K562 (cell line): Measurements from ENCODE around the gene SLC6A8. TPM values are rescaled to one million over a fixed set of nuclear protein-coding genes. Genes with fewer than 3 reads are reported as not detected.

Experiments
- ELF1 ChIP-seq: fragments of 200-800 bp; sonication (Bioruptor generic); IDR thresholded peaks from 2 replicates; pipeline ENCODE4 v1.6.1; 2016; ENCODE audit warnings: missing genetic modification characterization, missing compliant biosample characterization
- GATAD2A ChIP-seq: fragments of 450-650 bp; IDR thresholded peaks from 2 replicates; pipeline ENCODE4 v1.6.1; 2017
- HDAC6 ChIP-seq: IDR thresholded peaks from 2 replicates; pipeline ENCODE4 v1.6.1; 2012; ENCODE audit warnings: low read depth, mild to moderate bottlenecking, control low read depth, inconsistent platforms, low read length, moderate library complexity
- JUND ChIP-seq, 2 experiments: IDR thresholded peaks; 2 replicates in 1 of 2; 3 replicates in 1 of 2; pipeline ENCODE4 v1.6.1; 2011; ENCODE audit warnings: borderline replicate concordance in 2 of 2, low read depth in 2 of 2, low read length in 2 of 2, improper control_type of control experiment in 1 of 2, missing biosample characterization in 1 of 2, missing genetic modification characterization in 1 of 2, missing genetic modification reagents in 1 of 2
- MCM3 ChIP-seq: fragments of 450-650 bp; IDR thresholded peaks from 2 replicates; pipeline ENCODE4 v1.6.1; 2016
- MTA3 ChIP-seq: fragments of 450-650 bp; formaldehyde crosslinking; IDR thresholded peaks from 2 replicates; pipeline ENCODE4 v1.6.1; 2017; ENCODE audit warnings: mild to moderate bottlenecking, borderline replicate concordance
- PRMT5 ChIP-seq: sonication (generic); formaldehyde crosslinking; IDR thresholded peaks from 2 replicates; pipeline ENCODE4 v1.5.0; 2020; ENCODE audit warnings: missing genetic modification reagents
- SLC30A9 ChIP-seq: fragments of 250-450 bp; sonication (Bioruptor Pico); IDR thresholded peaks from 2 replicates; pipeline ENCODE4 v1.8.0; 2022; ENCODE audit warnings: mild to moderate bottlenecking, moderate library complexity
- SP2 ChIP-seq: IDR thresholded peaks from 2 replicates; pipeline ENCODE4 v1.6.1; 2011; ENCODE audit warnings: mild to moderate bottlenecking, low read depth, low read length, moderate library complexity; ENCODE audit not compliant: poor library complexity, severe bottlenecking; ENCODE audit errors: extremely low read depth
- TRIM28 ChIP-seq: fragments of 450-650 bp; IDR thresholded peaks from 2 replicates; pipeline ENCODE4 v1.6.1; 2017
- YY1 ChIP-seq, 3 experiments: IDR thresholded peaks; 2 replicates each; pipeline ENCODE4 v1.6.1; 2011; ENCODE audit warnings: low read length in 2 of 3, mild to moderate bottlenecking in 2 of 3, moderate library complexity in 2 of 3, borderline replicate concordance in 1 of 3, control low read depth in 1 of 3, low read depth in 1 of 3; ENCODE audit not compliant: insufficient read depth in 3 of 3, insufficient replicate concordance in 2 of 3, control insufficient read depth in 1 of 3, insufficient read length in 1 of 3; ENCODE audit errors: extremely low read depth in 1 of 3
- ZBED1 ChIP-seq: IDR thresholded peaks from 2 replicates; pipeline ENCODE4 v1.6.1; 2014
- polyA plus RNA-seq, 8 experiments: library from polyadenylated mRNA; depleted of rRNA in 4 of 8; stranded (reverse) in 5 of 8; unstranded in 3 of 8; fragments of >200 nt; fragmentation: Nextera tagmentation in 2 of 8; fragmentation: Illumina TruSeq in 1 of 8; extraction: Ambion mirVana in 2 of 8; extraction: Trizol in 1 of 8; gene quantifications; 2 replicates each; pipeline versions ENCODE4 v1.2.1 to v1.2.3, GENCODE V29; 2011 to 2014; ENCODE audit warnings: inconsistent platforms in 1 of 8, missing spikeins in 1 of 8
- total RNA-seq, 7 experiments: library from RNA; depleted of rRNA in 6 of 7; stranded (reverse); fragments of >200 nt in 6 of 7; fragmentation: Illumina TruSeq in 2 of 7; extraction: Trizol in 2 of 7; gene quantifications; 2 replicates each; pipeline versions ENCODE4 v1.2.1 to v1.2.3, GENCODE V29; 2011 to 2021; ENCODE audit warnings: low replicate concordance in 1 of 7
- TF ChIP-seq, protein P1 (sequence below): fragments of 450-650 bp; IDR thresholded peaks from one replicate; pipeline ENCODE4 v1.6.1; 2018; ENCODE audit warnings: mild to moderate bottlenecking, moderate library complexity; ENCODE audit not compliant: partially characterized antibody
- TF ChIP-seq, protein P2 (sequence below): fragments of 450-650 bp; formaldehyde crosslinking; conservative IDR thresholded peaks from 2 replicates; pipeline ENCODE4 v1.4.0; 2022; ENCODE audit warnings: mild to moderate bottlenecking, missing genetic modification characterization
- TF ChIP-seq, protein P3 (sequence below): sonication (generic); formaldehyde crosslinking; IDR thresholded peaks from 2 replicates; pipeline ENCODE4 v1.8.0; 2023; ENCODE audit warnings: missing genetic modification reagents, mild to moderate bottlenecking, borderline replicate concordance
- TF ChIP-seq, protein P4 (sequence below): sonication (generic); formaldehyde crosslinking; IDR thresholded peaks from 2 replicates; pipeline ENCODE4 v1.8.1; 2023; ENCODE audit warnings: mild to moderate bottlenecking, missing genetic modification reagents

SLC6A8 gene
- total and polyA plus RNA-seq, 9 of the 15 experiments (the other 6 are each of a cell fraction or from before 2014, with no cell fraction given) = 0.68 to 144 (median 34.3) TPM

DNA sequence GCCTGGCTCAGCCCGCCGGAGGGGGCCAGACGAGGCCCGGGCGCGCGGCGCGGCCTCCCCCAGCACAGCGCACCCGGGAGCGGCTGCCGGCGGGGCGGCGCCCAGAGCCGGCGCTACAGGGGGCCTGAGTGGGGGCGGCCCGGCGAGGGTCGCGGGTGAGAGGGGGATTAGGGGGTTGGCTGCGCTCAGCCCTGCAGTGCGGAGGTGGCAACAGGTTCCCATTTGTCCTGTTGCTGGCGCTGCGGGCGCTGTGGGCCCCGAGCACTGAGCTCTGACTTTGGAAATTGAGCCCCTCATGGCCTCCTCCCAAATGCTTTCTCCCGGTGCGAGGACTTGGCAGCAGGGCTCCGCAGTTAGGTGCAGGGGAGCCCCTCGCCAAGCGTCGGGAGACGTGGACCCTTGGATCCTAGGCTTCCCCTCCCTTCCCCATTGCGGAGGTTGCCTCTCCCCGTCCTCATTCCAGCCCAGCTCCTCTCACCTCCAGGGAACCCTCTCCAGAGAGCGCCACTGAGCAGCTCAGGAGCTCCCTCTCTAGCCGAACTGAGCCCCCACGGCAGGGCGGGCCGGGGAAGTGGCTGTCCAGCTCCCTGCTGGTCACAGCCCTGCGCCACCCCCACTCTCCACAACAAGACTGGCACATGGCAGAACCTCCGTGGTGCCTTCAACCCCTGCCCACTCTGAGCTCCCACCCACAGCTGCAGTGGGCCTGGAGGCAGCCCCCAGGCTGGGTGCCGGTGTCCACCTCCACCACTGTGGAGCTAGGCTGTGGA is 43.2 kb upstream of the SLC6A8 start (continued):
- TF ChIP-seq, protein P1, sequence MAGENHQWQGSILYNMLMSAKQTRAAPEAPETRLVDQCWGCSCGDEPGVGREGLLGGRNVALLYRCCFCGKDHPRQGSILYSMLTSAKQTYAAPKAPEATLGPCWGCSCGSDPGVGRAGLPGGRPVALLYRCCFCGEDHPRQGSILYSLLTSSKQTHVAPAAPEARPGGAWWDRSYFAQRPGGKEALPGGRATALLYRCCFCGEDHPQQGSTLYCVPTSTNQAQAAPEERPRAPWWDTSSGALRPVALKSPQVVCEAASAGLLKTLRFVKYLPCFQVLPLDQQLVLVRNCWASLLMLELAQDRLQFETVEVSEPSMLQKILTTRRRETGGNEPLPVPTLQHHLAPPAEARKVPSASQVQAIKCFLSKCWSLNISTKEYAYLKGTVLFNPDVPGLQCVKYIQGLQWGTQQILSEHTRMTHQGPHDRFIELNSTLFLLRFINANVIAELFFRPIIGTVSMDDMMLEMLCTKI = no peak
- TF ChIP-seq SLC30A9 (CRISPR knock-in tag) = no peak
- TF ChIP-seq MTA3 = no peak
- TF ChIP-seq HDAC6 = no peak
- no peak for TF ChIP-seq JUND (IDR thresholded peaks at IDR 0.05; ENCODE audit: borderline replicate concordance, low read depth, low read length)
- no peak for TF ChIP-seq JUND (tag; IDR thresholded peaks at IDR 0.05; ENCODE audit: borderline replicate concordance, low read depth, low read length)
- TF ChIP-seq ELF1 = no peak
- TF ChIP-seq TRIM28 = no peak
- TF ChIP-seq, protein P2, sequence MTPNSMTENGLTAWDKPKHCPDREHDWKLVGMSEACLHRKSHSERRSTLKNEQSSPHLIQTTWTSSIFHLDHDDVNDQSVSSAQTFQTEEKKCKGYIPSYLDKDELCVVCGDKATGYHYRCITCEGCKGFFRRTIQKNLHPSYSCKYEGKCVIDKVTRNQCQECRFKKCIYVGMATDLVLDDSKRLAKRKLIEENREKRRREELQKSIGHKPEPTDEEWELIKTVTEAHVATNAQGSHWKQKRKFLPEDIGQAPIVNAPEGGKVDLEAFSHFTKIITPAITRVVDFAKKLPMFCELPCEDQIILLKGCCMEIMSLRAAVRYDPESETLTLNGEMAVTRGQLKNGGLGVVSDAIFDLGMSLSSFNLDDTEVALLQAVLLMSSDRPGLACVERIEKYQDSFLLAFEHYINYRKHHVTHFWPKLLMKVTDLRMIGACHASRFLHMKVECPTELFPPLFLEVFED (CRISPR knock-in tag) = no peak
- TF ChIP-seq, protein P3, sequence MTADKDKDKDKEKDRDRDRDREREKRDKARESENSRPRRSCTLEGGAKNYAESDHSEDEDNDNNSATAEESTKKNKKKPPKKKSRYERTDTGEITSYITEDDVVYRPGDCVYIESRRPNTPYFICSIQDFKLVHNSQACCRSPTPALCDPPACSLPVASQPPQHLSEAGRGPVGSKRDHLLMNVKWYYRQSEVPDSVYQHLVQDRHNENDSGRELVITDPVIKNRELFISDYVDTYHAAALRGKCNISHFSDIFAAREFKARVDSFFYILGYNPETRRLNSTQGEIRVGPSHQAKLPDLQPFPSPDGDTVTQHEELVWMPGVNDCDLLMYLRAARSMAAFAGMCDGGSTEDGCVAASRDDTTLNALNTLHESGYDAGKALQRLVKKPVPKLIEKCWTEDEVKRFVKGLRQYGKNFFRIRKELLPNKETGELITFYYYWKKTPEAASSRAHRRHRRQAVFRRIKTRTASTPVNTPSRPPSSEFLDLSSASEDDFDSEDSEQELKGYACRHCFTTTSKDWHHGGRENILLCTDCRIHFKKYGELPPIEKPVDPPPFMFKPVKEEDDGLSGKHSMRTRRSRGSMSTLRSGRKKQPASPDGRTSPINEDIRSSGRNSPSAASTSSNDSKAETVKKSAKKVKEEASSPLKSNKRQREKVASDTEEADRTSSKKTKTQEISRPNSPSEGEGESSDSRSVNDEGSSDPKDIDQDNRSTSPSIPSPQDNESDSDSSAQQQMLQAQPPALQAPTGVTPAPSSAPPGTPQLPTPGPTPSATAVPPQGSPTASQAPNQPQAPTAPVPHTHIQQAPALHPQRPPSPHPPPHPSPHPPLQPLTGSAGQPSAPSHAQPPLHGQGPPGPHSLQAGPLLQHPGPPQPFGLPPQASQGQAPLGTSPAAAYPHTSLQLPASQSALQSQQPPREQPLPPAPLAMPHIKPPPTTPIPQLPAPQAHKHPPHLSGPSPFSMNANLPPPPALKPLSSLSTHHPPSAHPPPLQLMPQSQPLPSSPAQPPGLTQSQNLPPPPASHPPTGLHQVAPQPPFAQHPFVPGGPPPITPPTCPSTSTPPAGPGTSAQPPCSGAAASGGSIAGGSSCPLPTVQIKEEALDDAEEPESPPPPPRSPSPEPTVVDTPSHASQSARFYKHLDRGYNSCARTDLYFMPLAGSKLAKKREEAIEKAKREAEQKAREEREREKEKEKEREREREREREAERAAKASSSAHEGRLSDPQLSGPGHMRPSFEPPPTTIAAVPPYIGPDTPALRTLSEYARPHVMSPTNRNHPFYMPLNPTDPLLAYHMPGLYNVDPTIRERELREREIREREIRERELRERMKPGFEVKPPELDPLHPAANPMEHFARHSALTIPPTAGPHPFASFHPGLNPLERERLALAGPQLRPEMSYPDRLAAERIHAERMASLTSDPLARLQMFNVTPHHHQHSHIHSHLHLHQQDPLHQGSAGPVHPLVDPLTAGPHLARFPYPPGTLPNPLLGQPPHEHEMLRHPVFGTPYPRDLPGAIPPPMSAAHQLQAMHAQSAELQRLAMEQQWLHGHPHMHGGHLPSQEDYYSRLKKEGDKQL = no peak
- TF ChIP-seq, protein P4, sequence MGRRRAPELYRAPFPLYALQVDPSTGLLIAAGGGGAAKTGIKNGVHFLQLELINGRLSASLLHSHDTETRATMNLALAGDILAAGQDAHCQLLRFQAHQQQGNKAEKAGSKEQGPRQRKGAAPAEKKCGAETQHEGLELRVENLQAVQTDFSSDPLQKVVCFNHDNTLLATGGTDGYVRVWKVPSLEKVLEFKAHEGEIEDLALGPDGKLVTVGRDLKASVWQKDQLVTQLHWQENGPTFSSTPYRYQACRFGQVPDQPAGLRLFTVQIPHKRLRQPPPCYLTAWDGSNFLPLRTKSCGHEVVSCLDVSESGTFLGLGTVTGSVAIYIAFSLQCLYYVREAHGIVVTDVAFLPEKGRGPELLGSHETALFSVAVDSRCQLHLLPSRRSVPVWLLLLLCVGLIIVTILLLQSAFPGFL (CRISPR knock-in tag) = no peak
- TF ChIP-seq ZBED1 = no peak
- no peak for TF ChIP-seq SP2
- no peak for TF ChIP-seq MCM3
- no peak for TF ChIP-seq PRMT5 (CRISPR knock-in tag)
- no peak for TF ChIP-seq GATAD2A
- no peak for TF ChIP-seq YY1 (IDR thresholded peaks at IDR 0.05; ENCODE audit: borderline replicate concordance in 1 of 3, control insufficient read depth in 1 of 3, extremely low read depth in 1 of 3, insufficient read depth in 3 of 3, insufficient read length in 1 of 3, insufficient replicate concordance in 2 of 3, low read depth in 1 of 3, low read length in 2 of 3)
